Esophagus muscularis mucosa (tissue), 2 donors: ENCODE measurements around the gene MEX3C.

Experiments
- POLR2A ChIP-seq: fragments of 450-650 bp; IDR thresholded peaks from one replicate; pipeline ENCODE4 v1.6.1; 2017; ENCODE audit warnings: antibody characterized with exemption, moderate library complexity, mild to moderate bottlenecking, low read depth
- POLR2AphosphoS5 ChIP-seq, 2 donors: sonication (generic); formaldehyde crosslinking; IDR thresholded peaks; one replicate each; pipeline ENCODE4 v1.6.1; 2017; ENCODE audit warnings: antibody characterized with exemption in 2 of 2

GRCh38 chr18:51236225-51236624 lies 38.7 kb upstream of the MEX3C start:
- TF ChIP-seq POLR2AphosphoS5 (IDR thresholded peaks at IDR 0.05): no peak
- TF ChIP-seq POLR2A: no peak
